ENCODE data around the gene SMAD3.

The SMAD3 gene

GRCh38 chr15:67089217-67090193 is 24.1 kb downstream of the SMAD3 start:
- H3K4me3 ChIP-seq (ENCODE audit: low read length), result no peak overlapping the region
- TF ChIP-seq ZNF274 (IDR thresholded peaks at IDR 0.05; ENCODE audit: low read depth, low read length), result no peak

DNA sequence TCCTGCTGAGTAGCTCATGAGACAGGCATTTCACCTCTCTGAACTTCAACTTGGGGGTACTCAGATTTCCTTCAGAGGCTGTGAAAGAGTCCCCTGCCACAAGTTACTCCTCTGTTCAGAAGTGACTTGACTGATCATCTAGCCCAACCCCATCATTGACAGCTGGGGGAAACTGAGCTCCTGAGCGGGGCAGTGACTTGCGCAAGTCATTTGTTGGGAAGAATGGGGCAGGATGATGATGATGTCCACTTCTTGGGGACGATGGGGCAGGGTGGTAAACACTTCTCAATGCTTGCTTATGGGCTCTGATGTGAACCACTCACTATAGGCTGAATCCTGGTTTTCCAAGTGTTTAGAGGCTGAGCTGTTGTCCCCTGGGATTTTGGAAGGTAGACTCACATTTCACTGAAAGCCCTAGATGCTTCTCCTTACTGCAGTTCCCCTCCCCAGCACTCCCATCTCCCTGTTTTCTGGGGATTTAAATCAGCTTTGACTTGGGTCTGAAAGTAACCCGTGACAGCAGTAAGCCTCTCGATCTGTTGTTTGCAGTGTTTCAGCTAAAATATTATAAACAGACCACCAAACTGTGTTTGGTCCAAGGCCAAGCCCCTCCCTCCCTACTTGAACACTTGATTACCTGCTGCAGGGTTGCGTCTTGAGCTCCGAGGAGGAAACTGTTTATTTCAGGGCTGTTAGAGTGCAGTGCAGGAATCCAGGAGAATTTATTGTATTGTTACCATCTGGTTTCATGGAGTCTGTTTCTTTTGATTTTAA is 25.1 kb downstream of the SMAD3 start:
- no peak for TF ChIP-seq ZNF274 (IDR thresholded peaks at IDR 0.05; ENCODE audit: low read depth, low read length)
- peak overlapping the region; percentile 14; the same call in 1 of the 2 replicates for H3K4me3 ChIP-seq (ENCODE audit: low read length)

- TF ChIP-seq ZNF274 (IDR thresholded peaks at IDR 0.05; ENCODE audit: low read depth, low read length), result no peak
- peak overlapping the region; percentile 14; the same call in 1 of the 2 replicates for H3K4me3 ChIP-seq (ENCODE audit: low read length)
Observed at GRCh38 chr15:67091071-67091979, 25.9 kb downstream of the SMAD3 start.

GRCh38 chr15:67091980-67092677 is 26.7 kb downstream of the SMAD3 start:
- TF ChIP-seq ZNF274 (IDR thresholded peaks at IDR 0.05; ENCODE audit: low read depth, low read length), result no peak
- no peak overlapping the region for H3K4me3 ChIP-seq (ENCODE audit: low read length)

DNA sequence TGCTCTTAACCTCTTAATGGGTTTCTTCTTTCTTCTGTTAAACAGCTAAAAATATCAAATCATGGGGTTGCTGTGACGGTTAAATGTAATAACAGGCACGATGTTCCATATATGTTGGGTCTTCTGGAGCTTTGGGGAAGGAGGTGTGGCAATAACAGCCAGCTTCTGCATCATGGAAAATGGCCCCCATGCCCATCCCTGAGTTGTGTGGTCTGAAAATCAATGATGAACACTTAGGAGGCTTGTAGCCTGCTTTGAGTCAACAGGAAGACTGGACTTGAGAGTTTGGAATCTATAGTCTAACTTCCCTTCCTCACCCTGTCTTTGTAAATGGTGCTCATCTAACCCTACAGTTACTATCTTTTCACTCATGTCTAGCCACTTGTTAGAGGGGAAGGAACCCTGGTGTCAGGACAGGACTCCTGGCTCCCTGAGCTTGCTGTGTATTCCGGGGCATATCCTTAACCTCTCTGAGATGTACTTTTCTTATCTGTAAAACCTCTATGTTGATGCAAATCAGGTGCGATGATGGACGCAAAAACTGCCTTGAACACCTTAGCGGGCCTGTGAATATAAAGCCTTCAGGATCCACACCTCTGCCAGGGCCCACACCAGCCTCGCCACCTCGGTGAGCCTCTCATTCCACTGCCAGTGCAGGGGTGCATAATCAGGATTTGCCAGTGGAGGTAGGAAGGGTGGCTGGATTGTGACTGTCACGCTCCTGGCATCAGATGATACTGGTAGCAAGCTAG is 27.5 kb downstream of the SMAD3 start:
- TF ChIP-seq ZNF274 (IDR thresholded peaks at IDR 0.05; ENCODE audit: low read depth, low read length), result no peak
- H3K4me3 ChIP-seq (ENCODE audit: low read length), result no peak overlapping the region; the same call in 1 of the 2 replicates

DNA sequence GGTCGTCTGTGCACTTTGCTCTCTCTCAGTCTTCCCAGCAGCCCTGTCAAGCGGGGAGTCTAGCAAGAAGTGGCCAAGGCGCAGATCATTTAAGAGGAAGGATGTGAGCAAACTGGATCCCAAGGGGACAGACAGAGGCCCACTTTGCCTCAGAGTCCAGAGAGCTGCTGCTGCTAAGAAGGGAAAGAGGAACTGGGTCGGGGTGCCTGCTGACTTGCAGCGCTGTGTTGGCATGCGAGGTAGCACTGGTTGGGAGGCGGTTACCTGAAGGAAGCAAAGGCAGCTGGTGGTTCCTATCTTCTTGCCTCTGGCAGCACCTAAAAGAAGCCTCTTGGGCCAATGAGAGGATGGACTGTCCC is 28.1 kb downstream of the SMAD3 start:
- no peak for TF ChIP-seq ZNF274 (IDR thresholded peaks at IDR 0.05; ENCODE audit: low read depth, low read length)
- no peak overlapping the region; the same call in 1 of the 2 replicates for H3K4me3 ChIP-seq (ENCODE audit: low read length)

DNA sequence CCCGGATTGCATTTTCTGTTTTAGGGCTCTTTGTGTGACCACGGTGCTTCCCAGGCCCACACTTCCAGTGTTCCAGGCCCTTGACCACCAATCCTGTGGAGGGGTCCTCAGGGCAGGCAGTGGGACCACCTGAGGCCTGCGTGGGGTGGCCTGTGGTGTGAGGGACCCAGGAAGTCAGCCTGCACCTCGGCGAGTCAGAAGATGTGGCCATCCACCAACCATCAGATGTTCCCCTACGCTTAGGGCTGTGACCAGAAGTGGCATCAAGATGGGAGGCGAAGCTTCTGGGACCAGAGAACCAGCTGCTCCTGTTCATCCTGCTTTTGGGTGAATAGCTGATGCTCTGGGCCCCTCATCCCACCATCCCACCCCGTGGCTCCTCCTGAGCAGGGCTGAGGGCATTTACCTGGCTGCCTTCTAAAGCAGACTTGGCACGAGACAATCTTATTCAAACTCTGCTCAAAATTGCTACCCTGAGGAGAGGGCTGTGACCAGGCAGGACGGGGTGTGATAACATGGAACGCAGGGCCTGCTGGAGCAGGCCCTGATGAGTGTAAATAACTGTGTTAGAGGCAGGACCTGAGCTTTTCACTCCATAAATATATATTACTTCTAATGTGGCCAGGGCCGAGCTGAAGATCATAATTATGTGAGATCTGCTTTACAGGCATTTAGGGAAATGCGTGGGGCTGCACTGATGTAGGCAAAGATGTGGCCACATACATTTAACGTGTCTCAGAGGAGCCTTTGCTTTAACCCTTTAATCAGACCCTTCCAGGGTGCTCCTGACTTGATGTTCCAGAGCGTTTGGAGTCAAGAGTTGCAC is 28.8 kb downstream of the SMAD3 start:
- H3K4me3 ChIP-seq (ENCODE audit: low read length), result no peak overlapping the region
- TF ChIP-seq ZNF274 (IDR thresholded peaks at IDR 0.05; ENCODE audit: low read depth, low read length), result no peak

- TF ChIP-seq ZNF274 (IDR thresholded peaks at IDR 0.05; ENCODE audit: low read depth, low read length), result no peak
- no peak overlapping the region for H3K4me3 ChIP-seq (ENCODE audit: low read length)
Observed at GRCh38 chr15:67095912-67096311, 30.5 kb downstream of the SMAD3 start.

DNA sequence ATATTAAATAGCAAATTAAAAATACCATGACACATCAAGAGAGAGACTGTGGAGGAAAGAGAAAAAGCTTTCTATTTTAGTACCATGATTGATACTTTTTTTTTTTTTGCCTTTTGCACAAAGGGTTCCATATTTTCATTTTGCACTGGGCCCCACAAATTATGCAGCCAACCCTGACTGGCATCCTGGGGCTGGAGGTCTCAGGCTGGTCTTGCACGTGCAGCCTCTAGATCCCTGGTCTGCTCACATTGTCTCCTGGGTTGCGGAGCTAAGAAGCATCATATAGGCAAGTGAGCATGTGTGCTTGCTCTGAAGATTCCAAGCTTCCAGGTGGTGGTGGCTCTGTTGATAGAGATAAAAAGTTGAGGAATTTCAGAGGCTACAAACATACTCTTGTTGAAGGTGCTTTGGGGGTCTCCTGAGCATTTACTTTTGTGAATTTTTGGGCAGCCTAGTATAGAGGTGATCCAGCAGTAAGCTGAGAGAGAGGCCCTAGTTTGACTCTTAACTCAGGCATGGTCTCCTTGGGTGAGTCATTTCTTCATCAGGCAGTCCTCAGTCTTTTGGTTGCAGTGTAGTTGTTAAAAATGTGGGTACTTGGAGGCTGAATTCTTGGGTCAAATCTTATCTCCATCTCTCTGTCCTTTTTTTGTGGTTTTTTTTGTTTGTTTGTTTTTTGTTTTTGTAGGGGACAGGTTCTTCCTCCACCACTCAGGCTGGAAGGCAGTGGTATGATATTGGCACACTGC is 31.3 kb downstream of the SMAD3 start:
- no peak overlapping the region for H3K4me3 ChIP-seq (ENCODE audit: low read length)
- no peak for TF ChIP-seq ZNF274 (IDR thresholded peaks at IDR 0.05; ENCODE audit: low read depth, low read length)

DNA sequence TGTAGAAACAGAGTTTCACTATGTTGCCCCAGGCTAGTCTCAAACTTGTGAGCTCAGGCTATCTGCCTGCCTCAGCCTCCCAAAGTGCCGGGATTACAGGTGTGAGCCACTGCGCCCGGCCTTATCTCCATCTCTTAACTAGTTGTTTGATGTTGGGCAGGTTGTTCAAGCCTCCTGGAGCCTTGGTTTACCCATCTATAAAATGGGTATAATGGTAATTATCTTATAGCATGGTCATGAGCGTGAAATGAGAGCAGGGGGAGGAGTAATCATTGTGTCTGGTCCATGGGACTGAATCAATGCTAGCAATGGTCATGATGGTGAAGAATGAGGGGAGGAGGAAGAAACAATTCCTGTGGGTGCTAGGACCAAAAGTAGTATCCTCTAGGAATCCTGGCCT is 32.0 kb downstream of the SMAD3 start:
- no peak overlapping the region for H3K4me3 ChIP-seq (ENCODE audit: low read length)
- no peak for TF ChIP-seq ZNF274 (IDR thresholded peaks at IDR 0.05; ENCODE audit: low read depth, low read length)

Measured in GM08714 (cell line).